ENCODE data around the gene NAPG.
"Not testable (repeated sequence)": the region's sequence is repeated elsewhere in the genome, so short reads cannot be mapped to it uniquely, and the experiment has no call there.

NAPG gene

DNA sequence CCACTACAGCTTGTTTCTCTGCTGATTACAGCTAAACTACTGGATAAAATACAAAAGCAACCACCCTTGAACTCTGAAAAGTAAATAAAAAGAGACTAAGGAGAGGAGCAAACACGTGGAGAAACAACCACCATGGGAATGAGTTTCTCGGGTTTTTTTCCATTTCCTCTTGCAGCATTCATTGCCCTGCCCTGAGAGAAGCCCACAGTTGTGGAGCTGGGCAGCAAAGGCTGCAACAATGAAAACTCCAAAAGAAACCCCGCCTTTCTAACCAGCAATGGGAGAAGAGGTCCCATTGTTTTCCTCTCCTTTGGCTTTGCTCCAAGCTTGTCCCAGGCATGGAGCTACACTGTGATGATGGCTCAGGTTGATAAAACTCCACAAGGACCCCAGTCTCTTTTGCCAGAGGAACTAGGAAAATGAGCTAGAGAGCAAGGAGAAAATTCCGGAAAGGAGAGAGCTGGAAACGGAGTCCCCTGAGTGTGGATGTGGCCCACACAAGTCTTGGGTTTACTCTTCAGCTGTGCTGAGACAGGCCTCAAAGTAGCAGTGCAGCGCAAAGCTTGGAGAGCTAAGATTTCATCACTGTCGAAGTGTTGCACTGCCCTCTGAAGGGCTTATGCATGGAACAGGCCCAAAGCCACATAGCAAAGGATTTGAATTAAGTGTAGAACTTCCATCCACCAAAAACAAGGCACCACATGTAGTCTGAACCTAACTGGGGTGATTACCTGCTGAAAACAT, 20.9 kb downstream of the NAPG start:
- no peak for DNase-seq (ENCODE audit: low read depth)

DNA sequence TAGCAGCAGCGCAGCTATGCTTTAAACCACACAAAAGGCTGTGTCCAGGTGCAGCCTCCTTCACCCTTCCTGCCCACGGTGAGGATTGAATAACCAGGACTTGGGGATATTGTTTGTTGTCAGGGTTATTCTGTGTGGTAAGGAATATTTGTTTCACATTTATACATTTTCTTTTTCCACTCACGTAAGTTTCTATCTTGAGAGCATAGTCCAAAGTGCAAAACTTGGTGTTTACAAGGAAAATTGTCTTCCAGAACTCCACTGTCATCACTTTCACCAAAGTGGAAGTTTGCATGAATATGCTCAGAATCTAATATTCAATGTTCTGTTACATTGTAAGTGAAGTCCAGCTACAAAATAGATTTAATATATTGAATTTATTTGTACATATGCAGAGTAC, 26.4 kb downstream of the NAPG start:
- DNase-seq (ENCODE audit: low read depth): no peak

DNA sequence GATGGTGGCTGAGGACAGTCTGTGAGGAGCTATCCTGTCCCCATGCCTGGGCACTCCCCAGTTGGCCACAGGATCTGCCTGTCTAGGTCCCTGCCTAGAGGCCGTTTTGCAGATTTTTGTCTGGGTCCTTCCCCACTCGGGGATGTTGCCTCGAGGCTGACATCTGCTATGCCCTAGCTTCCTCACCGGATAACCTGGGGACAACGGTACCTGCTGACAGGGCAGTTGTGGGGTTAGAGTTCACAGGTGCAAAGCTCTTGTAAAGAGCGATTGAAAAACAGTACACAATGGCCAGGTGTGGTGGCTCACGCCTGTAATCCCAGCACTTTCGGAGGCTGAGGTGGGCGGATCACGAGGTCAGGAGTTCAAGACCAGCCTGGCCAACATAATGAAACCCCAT, 30.4 kb downstream of the NAPG start:
- DNase-seq (ENCODE audit: low read depth): not testable (repeated sequence)

DNA sequence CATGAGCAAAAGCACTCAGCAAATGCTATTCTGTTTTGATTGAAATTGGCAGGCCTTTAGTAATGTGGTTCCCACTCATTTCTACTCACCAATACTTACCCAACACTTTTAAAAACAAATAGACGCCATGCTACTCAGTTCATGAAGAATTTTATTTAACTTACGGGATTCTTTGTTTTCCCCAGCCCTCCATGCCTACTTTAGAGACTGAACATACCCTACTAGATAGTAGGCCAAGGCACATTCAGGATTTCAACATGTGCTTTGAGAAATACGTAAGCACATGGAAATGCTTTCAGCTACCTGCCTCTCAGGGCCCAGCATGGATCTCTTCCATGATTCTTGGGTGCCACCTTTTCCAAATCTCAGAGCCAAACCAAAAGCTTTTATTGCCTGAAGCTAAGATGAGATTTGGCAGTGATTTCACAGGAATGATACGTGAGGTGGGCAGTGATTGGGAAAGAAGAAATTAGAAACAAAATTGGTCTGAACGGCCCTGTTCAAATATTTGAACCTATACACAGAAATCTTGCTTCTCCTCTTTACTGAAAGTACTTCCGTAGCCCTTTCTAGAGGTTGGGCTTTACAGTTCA, 31.4 kb downstream of the NAPG start:
- no peak for DNase-seq (ENCODE audit: low read depth)

DNA sequence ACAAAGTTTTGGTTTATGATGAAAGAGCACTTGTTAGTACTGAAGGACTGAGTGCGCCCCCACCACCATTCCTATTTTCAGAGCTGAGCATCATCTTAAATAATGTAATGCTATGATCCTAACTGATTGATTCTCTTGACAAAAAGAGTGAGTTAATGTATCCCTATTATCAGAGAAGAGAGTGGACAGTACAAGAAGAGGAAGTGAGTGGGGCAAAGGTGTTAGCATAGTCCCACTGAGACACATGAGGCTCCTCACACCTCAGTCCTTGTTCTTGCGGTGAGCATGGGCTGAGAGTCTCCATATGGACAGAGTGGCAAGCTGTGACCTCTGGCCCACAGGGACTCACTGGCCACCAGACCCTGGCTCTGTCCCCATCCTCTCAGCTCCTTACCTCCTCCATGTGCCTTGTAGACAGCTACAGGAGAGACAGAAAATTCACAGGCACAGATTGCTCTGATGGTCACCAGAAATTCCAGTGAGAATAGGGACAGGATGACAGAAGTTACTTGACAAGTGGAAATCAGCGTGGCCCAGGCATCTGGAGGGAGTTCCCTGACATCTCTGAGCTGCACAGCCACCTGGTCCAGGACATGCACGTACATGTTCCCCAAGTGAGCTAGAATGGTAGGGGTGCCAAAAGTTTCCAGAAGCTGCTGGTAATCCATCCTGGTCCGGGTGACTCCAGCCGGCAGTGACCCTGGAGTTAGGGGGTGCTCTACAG, 32.6 kb downstream of the NAPG start:
- no peak for DNase-seq (ENCODE audit: low read depth)

DNA sequence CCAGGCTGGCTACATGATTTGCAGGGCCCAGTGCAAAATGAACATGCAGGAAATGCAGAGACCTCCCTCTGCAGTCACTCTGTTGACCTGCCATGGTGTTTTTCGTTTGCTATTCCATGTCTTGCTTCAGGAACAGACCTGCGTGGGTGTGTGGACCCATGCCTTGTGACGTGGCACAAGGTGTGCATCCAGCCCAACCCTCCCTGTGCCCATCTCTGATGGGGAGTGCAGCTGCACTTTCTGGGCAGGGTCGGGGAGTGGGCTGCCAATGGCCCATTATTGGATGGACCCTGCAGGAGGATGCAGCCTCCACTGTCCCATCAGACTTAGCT, 33.1 kb downstream of the NAPG start:
- DNase-seq (ENCODE audit: low read depth): no peak

DNA sequence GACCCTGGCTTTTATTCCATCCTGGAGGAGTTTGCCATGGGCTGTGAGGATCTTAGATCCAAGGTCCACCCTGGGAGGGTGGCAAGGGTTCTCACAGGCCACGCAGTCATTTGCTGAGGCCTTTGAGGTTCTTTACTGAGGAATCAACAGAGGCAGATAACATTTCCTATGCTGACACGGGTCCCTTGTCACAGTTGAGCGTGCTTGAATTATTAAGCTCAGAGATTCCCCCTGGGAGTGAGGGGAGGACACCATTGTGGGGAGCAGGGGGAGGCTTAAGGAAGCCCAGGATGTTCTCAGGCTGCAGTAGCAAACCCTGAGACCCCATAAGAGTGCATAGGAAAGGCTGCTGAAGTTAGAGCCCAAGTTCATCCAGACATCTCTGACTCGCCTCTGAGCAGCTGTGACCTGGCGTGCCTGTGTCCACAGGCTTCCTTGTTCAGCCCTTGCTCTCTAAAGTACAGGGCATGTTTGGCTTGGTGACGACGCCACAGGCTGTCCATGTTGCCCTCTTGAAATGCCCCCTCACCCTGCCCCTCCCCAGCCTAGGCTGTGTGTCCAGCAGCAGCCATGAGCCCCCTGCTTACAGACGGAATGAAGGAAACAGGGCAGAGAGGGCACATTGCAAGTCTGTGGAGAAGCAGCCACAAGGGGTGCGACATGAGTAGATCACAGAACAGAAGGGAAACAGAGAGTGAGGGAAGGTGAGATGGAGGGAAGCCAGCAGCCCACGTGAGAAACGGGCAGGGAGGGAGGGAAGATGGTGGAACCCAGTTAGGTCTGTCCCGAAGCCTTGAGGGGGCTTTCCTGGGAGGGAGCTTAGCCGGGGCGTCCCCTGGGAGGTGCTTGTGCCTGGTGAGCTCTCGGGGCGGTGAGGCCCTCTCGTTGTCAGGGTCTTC, 34.0 kb downstream of the NAPG start:
- no peak for DNase-seq (ENCODE audit: low read depth)

DNA sequence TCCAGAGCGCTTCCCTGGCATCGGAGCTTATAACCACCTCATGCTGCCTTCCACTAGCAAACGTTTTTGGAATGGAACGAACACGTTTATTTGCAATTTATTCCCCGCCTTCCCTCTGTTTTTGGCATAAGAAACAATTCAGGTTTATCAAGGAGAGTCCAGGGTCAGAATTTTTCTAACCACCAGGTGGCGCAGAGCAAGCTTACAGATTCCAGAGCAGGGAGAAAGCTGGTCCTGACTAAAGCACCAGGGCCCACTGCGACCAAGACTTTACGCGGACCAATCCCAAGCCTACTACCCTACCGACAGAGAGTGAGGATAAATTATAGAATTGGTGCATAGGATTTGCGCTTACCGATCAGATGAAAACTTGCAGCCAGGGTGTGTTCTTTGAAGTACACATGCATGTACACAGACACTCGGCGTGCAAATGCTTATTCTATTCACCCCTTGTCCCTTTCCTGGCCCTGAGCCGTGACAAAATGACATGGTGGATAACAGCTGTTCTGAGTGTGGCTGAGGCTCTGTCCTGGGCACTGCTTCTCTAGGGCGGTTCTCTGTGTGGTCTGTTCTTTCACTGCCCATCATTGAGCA, 34.7 kb downstream of the NAPG start:
- DNase-seq (ENCODE audit: low read depth): peak; percentile 34

DNA sequence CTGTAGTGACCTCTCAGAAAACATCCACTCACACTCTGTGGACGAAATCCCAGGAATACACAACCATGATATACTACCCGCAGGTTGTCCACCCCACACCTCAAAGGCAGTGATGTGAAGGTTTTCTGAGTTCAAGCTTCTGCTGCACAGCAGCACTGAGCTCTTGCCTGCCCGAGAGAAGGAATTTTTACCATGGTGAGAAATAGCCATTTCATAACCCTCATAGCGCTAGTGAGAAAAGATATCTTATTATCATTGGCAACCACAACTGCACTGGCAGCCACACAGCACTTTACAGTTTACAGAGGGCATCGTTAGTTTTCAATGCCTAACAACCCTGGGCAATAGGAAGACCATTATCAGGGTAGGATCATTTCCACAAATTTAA, 36.9 kb downstream of the NAPG start:
- DNase-seq (ENCODE audit: low read depth): no peak

DNA sequence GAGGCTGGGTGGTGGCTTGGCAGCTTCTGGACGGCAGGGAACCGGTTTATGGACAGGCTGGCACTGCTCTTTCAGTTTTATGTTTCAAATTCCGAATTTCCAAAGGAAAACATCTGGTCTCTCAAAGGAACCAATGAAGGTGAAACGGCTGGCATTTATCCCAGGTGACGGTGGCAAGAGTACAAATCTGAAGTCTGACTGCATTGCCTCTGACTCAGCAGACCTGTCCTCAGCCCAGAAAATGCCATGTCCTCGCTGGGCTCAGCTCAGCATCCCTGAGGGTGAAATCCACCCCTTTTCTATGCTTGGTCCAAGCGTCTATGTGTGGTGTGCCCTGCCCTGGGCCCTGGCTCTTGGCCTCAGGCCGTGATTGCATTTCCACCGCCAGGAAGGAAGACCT, 38.1 kb downstream of the NAPG start:
- no peak for DNase-seq (ENCODE audit: low read depth)

DNA sequence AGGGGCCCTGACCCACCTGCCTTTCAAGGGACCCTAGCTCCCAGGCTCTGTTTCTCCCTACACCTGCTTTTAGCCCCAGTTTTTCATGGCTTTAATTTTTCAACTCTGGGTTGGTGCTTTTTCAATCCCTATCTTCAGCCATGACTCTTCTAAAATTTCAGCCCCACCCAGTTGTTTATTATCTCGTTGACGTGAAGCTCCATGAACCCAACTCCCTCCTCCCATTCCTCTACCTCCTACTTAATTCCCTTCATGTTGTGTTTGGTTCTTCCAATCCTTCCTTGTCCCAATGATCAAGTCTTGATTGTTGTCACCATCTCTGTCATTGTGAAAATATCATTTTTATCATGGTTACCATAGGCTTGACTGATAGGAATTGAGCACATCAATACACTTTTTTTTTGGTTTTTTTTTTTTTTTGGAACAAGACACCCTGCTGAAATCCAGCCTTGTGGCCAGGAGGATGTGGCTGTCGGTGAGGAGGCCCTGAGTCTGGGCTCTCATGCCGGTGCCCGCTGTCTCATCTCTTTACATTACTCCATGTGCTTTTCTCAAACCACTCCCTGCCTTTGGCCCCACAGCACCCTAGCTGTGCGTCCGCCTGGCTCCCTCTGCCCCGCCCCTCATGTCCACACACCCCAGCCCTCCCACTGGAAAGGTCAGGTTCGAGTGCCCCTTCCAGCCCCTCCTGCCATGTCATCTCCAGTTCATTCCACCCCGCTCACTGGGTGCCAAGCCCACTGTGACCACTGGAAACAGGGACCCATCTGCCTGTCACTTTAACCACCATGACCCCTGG, 39.3 kb downstream of the NAPG start:
- no peak for DNase-seq (ENCODE audit: low read depth)

DNA sequence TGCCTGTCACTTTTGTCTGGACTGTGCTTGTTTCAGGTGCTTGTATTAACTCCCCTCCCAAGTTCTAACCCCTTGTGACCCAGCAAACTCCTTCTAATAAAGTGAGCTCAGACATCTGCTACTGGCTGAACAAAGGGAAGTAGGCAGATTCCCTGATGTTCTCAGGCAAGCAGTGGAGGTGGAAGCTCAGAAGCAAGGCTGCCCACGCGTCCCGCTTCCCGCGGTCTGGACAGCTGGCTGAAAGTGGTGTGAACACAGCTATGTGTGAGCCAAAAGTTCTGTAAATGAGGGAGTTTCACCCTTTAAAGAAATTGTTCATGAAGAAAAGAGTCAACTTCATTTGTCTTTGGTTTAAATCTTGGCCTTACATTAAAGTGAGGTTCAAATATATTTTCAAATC, 40.0 kb downstream of the NAPG start:
- no peak for DNase-seq (ENCODE audit: low read depth)

DNA sequence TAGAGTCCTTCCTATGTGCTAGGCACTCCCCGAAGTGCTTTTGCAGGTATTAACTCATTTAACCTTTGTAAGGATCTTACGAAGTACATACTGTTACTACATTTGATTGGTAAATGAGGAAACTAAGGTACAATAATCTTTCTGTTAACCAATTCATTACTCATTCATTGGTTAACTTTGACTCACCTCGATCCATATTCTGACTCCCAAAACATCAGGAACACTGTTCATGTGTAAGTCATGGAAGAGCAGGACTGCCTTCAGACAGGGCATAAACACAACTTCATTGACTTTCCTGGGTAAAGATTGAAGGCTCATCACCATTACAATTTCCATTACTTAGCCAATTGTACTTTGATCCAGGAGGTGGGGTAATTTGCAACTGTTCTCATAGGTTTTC, 40.6 kb downstream of the NAPG start:
- no peak for DNase-seq (ENCODE audit: low read depth)

DNA sequence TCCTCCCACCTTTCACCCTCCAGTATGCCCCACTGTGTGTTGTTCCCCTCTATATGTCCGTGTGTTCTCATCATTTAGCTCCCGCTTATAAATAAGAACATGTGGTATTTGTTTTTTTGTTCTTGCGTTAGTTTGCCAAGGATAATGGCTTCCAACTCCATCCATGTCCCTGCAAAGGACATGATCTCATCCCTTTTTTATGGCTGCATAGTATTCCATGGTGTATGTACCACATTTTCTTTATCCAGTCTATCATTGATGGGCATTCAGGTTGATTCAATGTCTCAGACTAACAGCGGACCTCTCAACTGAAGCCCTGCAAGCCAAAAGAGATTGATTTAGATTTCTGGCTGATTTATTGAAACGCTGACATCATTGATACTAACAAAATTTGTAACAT, 44.1 kb downstream of the NAPG start:
- DNase-seq (ENCODE audit: low read depth): not testable (repeated sequence)

DNA sequence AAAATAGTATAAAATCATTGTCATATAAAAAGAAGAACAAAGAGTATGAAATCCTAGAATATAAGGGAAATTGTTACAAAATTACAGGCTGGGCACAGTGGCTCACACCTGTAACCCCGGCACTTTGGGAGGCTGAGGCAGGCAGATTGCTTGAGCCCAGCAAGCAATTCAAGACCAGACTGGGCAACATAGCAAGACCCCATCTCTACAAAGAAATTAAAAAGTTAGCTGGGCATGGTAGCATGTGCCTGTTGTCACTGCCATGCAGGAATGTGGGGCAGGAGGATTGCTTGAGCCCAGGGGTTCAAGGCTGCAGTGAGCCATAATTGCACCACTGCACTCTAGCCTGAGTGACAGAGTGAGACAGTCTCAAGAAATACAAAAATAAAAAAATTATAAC, 44.8 kb downstream of the NAPG start:
- no peak for DNase-seq (ENCODE audit: low read depth)

DNA sequence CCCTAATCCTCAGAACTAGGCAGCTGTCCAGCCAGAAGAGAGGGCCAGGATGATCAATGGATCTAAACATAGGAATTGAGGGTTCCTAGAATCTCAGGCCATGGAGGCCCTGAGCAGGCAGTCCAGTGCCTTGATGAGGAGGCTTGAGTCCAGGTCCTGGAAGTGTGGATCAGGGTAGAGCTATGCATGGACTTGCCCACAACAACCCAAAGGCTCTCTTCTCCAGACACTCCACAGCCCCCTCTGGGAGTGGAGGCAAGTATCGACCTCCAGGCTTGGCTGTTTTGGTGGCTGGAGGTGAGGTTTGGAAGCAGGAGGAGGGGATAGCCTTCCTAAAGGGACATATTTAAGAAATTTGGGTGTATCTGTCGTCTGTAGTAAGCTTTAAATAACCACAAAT, 45.7 kb downstream of the NAPG start:
- DNase-seq (ENCODE audit: low read depth): no peak

DNA sequence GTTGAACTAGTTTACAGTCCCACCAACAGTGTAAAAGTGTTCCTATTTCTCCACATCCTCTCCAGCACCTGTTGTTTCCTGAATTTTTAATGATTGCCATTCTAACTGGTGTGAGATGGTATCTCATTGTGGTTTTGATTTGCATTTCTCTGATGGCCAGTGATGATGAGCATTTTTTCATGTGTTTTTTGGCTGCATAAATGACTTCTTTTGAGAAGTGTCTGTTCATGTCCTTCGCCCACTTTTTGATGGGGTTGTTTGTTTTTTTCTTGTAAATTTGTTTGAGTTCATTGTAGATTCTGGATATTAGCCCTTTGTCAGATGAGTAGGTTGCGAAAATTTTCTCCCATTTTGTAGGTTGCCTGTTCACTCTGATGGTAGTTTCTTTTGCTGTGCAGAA, 47.4 kb downstream of the NAPG start:
- DNase-seq (ENCODE audit: low read depth): not testable (repeated sequence)

DNA sequence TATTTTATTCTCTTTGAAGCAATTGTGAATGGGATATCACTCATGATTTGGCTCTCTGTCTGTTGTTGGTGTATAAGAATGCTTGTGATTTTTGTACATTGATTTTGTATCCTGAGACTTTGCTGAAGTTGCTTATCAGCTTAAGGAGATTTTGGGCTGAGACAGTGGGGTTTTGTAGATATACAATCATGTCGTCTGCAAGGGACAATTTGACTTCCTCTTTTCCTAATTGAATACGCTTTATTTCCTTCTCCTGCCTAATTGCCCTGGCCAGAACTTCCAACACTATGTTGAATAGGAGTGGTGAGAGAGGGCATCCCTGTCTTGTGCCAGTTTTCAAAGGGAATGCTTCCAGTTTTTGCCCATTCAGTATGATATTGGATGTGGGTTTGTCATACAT, 48.6 kb downstream of the NAPG start:
- DNase-seq (ENCODE audit: low read depth): not testable (repeated sequence)

DNA sequence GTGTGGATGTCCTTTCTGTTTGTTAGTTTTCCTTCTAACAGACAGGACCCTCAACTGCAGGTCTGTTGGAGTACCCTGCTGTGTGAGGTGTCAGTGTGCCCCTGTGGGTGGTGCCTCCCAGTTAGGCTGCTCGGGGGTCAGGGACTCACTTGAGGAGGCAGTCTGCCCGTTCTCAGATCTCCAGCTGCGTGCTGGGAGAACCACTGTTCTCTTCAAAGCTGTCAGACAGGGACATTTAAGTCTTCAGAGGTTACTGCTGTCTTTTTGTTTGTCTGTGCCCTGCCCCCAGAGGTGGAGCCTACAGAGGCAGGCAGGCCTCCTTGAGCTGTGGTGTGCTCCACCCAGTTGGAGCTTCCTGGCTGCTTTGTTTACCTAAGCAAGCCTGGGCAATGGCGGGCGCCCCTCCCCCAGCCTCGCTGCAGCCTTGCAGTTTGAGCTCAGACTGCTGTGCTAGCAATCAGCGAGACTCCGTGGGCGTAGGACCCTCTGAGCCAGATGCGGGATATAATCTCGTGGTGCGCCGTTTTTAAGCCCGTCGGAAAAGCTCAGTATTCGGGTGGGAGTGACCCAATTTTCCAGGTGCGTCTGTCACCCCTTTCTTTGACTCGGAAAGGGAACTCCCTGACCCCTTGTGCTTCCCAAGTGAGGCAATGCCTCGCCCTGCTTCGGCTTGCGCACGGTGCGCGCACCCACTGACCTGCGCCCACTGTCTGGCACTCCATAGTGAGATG, 52.2 kb downstream of the NAPG start:
- DNase-seq (ENCODE audit: low read depth): not testable (repeated sequence)

DNA sequence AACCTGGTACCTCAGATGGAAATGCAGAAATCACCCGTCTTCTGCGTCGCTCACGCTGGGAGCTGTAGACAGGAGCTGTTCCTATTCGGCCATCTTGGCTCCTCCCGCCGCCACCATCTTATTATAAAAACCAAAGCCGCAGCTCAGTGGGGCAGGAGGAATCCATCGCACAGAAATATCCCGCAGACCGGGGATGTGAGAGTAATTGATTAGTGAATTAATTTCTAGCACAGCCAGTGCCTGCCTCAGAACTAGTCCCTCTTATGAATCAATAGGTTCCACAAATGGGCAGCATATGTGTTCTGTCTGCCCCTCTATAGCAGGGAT, 52.7 kb downstream of the NAPG start:
- DNase-seq (ENCODE audit: low read depth): not testable (repeated sequence)
